CD14-positive monocyte (primary cell): ENCODE measurements around the gene CUL4B. TPM values are rescaled to one million over a fixed set of nuclear protein-coding genes. Genes with fewer than 3 reads are reported as not detected.

Experiments used
- DNase-seq, 3 donors: peaks; one replicate each; pipeline ENCODE4 v3.0.0-alpha.2; 2011 to 2022
- H2AFZ ChIP-seq: 2 replicates; pipeline ENCODE4 v1.6.0; 2012; ENCODE audit warnings: mild to moderate bottlenecking, low read depth, low read length, inconsistent platforms; ENCODE audit not compliant: insufficient read depth, poor library complexity, severe bottlenecking
- H3K27ac ChIP-seq, 2 donors: 1 replicate in 1 of 2; 2 replicates in 1 of 2; pipeline ENCODE4 v1.5.1; 2012 to 2013; ENCODE audit warnings: low read length in 2 of 2, control low read depth in 1 of 2, inconsistent platforms in 1 of 2, low read depth in 1 of 2, mild to moderate bottlenecking in 1 of 2
- H3K27me3 ChIP-seq, 2 donors: one replicate each; pipeline versions ENCODE4 v1.6.0 to v1.6.1; 2011 to 2013; ENCODE audit warnings: low read length in 2 of 2; ENCODE audit not compliant: control insufficient read depth in 2 of 2, insufficient read depth in 2 of 2
- H3K36me3 ChIP-seq, 2 donors: replicated peaks in 1 of 2; 1 replicate in 1 of 2; 2 replicates in 1 of 2; pipeline versions ENCODE4 v1.5.1 to v1.6.1; 2012 to 2013; ENCODE audit warnings: low read length in 2 of 2, control low read depth in 1 of 2, inconsistent platforms in 1 of 2, mild to moderate bottlenecking in 1 of 2; ENCODE audit not compliant: insufficient read depth in 2 of 2, control insufficient read depth in 1 of 2
- H3K4me1 ChIP-seq, 2 donors: 1 replicate in 1 of 2; 2 replicates in 1 of 2; pipeline versions ENCODE4 v1.5.1 to v1.6.1; 2012 to 2013; ENCODE audit warnings: low read length in 2 of 2, control low read depth in 1 of 2, inconsistent platforms in 1 of 2, mild to moderate bottlenecking in 1 of 2, moderate library complexity in 1 of 2; ENCODE audit not compliant: insufficient read depth in 2 of 2, control insufficient read depth in 1 of 2
- H3K4me2 ChIP-seq: replicated peaks from 2 replicates; pipeline ENCODE3; 2012; ENCODE audit warnings: low read length, moderate library complexity, mild to moderate bottlenecking; ENCODE audit not compliant: poor library complexity, severe bottlenecking; ENCODE audit errors: extremely low read depth
- H3K4me3 ChIP-seq, 3 experiments: fragments of 200-600 bp in 1 of 3; sonication (generic) in 1 of 3; replicated peaks in 1 of 3; 1 replicate in 2 of 3; 2 replicates in 1 of 3; pipeline ENCODE4 v1.5.1; 2011 to 2013; ENCODE audit warnings: low read length in 3 of 3, mild to moderate bottlenecking in 3 of 3, control low read depth in 2 of 3, low read depth in 2 of 3, inconsistent platforms in 1 of 3, moderate library complexity in 1 of 3
- H3K79me2 ChIP-seq: 2 replicates; pipeline ENCODE4 v1.6.0; 2012; ENCODE audit warnings: mild to moderate bottlenecking, control low read depth, inconsistent platforms, low read length, moderate library complexity; ENCODE audit not compliant: insufficient read depth
- H3K9ac ChIP-seq: 2 replicates; pipeline ENCODE4 v1.6.0; 2017; ENCODE audit warnings: low read length, mild to moderate bottlenecking; ENCODE audit not compliant: insufficient read depth, poor library complexity, severe bottlenecking
- H3K9me3 ChIP-seq, 2 donors: replicated peaks in 1 of 2; 1 replicate in 1 of 2; 2 replicates in 1 of 2; pipeline versions ENCODE4 v1.5.1 to v1.6.1; 2012 to 2013; ENCODE audit warnings: low read length in 2 of 2, control low read depth in 1 of 2; ENCODE audit not compliant: control insufficient read depth in 1 of 2, insufficient read depth in 1 of 2
- H4K20me1 ChIP-seq: 2 replicates; pipeline ENCODE4 v1.6.0; 2012; ENCODE audit warnings: mild to moderate bottlenecking, low read length, control low read depth, moderate library complexity; ENCODE audit not compliant: insufficient read depth
- H3K27ac Mint-ChIP-seq, 7 donors: one replicate each; pipeline ENCODE4 v1.8.0; 2020; ENCODE audit warnings: mild to moderate bottlenecking in 7 of 7, mixed read lengths in 7 of 7, moderate library complexity in 6 of 7, inconsistent platforms in 2 of 7
- H3K27me3 Mint-ChIP-seq, 3 donors: one replicate each; pipeline ENCODE4 v1.8.0; 2021 to 2022; ENCODE audit warnings: low read depth in 3 of 3, mild to moderate bottlenecking in 3 of 3, mixed read lengths in 3 of 3, moderate library complexity in 3 of 3, inconsistent platforms in 1 of 3
- H3K36me3 Mint-ChIP-seq, 2 donors: one replicate each; pipeline ENCODE4 v1.8.0; 2020; ENCODE audit warnings: mixed read lengths in 2 of 2, inconsistent platforms in 1 of 2, mild to moderate bottlenecking in 1 of 2
- H3K4me1 Mint-ChIP-seq: one replicate; pipeline ENCODE4 v1.8.0; 2020; ENCODE audit warnings: mild to moderate bottlenecking, mixed read lengths
- H3K4me3 Mint-ChIP-seq, 2 donors: one replicate each; pipeline ENCODE4 v1.8.0; 2020; ENCODE audit warnings: mild to moderate bottlenecking in 2 of 2, mixed read lengths in 2 of 2, moderate library complexity in 1 of 2
- H3K9me3 Mint-ChIP-seq, 7 donors: one replicate each; pipeline ENCODE4 v1.8.0; 2020 to 2022; ENCODE audit warnings: mixed read lengths in 7 of 7, mild to moderate bottlenecking in 6 of 7, moderate library complexity in 6 of 7, inconsistent platforms in 2 of 7
- CTCF ChIP-seq: fragments of 200-600 bp; IDR thresholded peaks from one replicate; pipeline ENCODE4 v1.8.0; 2022; ENCODE audit warnings: antibody characterized with exemption, mild to moderate bottlenecking
- WGBS: methylation state at CpG from one replicate; pipeline ENCODE4 v1.1.5; 2013; ENCODE audit warnings: missing lambda C conversion rate; ENCODE audit not compliant: insufficient coverage; 5-methylcytosine and 5-hydroxymethylcytosine counted together
- intact Hi-C, 2 donors: fragments of 100-400 bp; cut with micrococcal nuclease; formaldehyde crosslinking; loops; one replicate each; pipeline versions ENCODE4 v1.15.0 to v1.15.1; 2023
- polyA plus RNA-seq, 3 donors: library from polyadenylated mRNA; depleted of rRNA in 1 of 3; unstranded in 2 of 3; stranded (reverse) in 1 of 3; fragments of 300-500 nt in 2 of 3; fragments of >200 nt in 1 of 3; fragmentation: Illumina TruSeq in 2 of 3; gene quantifications; 1 replicate in 2 of 3; 2 replicates in 1 of 3; pipeline ENCODE4 v1.2.3, GENCODE V29; 2012 to 2021

Gene CUL4B
- polyA plus RNA-seq, 3 donors = 13.3 to 16.9 (median 15.6) TPM

- H3K27ac Mint-ChIP-seq = peak overlapping the region; percentile 90 to 98 (median 95)
- H3K4me3 Mint-ChIP-seq = peak overlapping the region; percentile 83 to 88
- H3K4me1 Mint-ChIP-seq = peaks cover 30% of the 10 kb centered on the region
- H3K36me3 Mint-ChIP-seq = no peaks in the 10 kb centered on the region
- no peaks in the 10 kb centered on the region for H4K20me1 ChIP-seq
- no peaks in the 10 kb centered on the region for H3K79me2 ChIP-seq
- H3K9ac ChIP-seq = no peak overlapping the region
- no CpG with 5 or more reads among the region's 3 CpGs for WGBS
- peak overlapping the region; percentile 64 for H3K4me2 ChIP-seq
- peaks cover 0 to 14% (median 3%) of the 10 kb centered on the region in 3 donors for H3K27me3 Mint-ChIP-seq
- DNase-seq = no peak
- H3K27me3 ChIP-seq = no peaks in the 10 kb centered on the region
- peaks cover 0 to 3% (median 0%) of the 10 kb centered on the region in 7 donors for H3K9me3 Mint-ChIP-seq
- peaks cover 23 to 39% of the 10 kb centered on the region in 2 donors for H3K4me1 ChIP-seq
- peak overlapping the region; percentile 72 for H2AFZ ChIP-seq
- peak overlapping the region; percentile 80 to 95 for H3K27ac ChIP-seq
- no peaks in the 10 kb centered on the region for H3K9me3 ChIP-seq
- intact Hi-C loops = no loop called here
- no peak for TF ChIP-seq CTCF
- H3K36me3 ChIP-seq = no peaks in the 10 kb centered on the region
- H3K4me3 ChIP-seq = peak overlapping the region; percentile 60 to 78 (median 74)
Observed at GRCh38 chrX:120485315-120485637, 75.5 kb downstream of the CUL4B start.

- TF ChIP-seq CTCF = no peak
- peaks cover 0 to 19% (median 1%) of the 10 kb centered on the region in 3 donors for H3K27me3 Mint-ChIP-seq
- Histone ChIP-seq H2AFZ (no peak overlapping the region), H3K27ac (no peak overlapping the region), H3K79me2 (no peaks in the 10 kb centered on the region), H3K4me1 (no peaks in the 10 kb centered on the region), H3K9ac (no peak overlapping the region), H3K9me3 (no peaks in the 10 kb centered on the region), H3K4me3 (no peak overlapping the region), H3K27me3 (peaks cover 0 to 2% of the 10 kb centered on the region in 2 donors), H4K20me1 (no peaks in the 10 kb centered on the region), H3K4me2 (no peak overlapping the region), H3K36me3 (no peaks in the 10 kb centered on the region)
- H3K9me3 Mint-ChIP-seq = peaks cover 0 to 2% (median 0%) of the 10 kb centered on the region in 7 donors
- WGBS = 100% methylated on average over 2 of the region's 3 CpGs
- no peak overlapping the region for H3K27ac Mint-ChIP-seq
- no peaks in the 10 kb centered on the region for H3K4me1 Mint-ChIP-seq
- no peak for DNase-seq
- intact Hi-C loops = no loop called here
- no peaks in the 10 kb centered on the region for H3K36me3 Mint-ChIP-seq
- no peak overlapping the region for H3K4me3 Mint-ChIP-seq
Observed at GRCh38 chrX:120477453-120477852, 83.3 kb downstream of the CUL4B start.
